Astrocyte of the spinal cord (primary cell): ENCODE results near the gene TUBB6.
A peak's percentile ranks its signal among the peaks of the same experiment; 100 is the strongest.

Source experiments
- DNase-seq: peaks from one replicate; pipeline ENCODE4 v3.0.0; 2011; ENCODE audit warnings: low read depth, low spot score
- H3K4me3 ChIP-seq: 2 replicates; pipeline ENCODE4 v1.5.1; 2011; ENCODE audit warnings: low read depth, mild to moderate bottlenecking, low read length, moderate library complexity
- in situ Hi-C: cut with HindIII; loops from 2 replicates; pipeline ENCODE4 v1.10.0; 2017; ENCODE audit warnings: low sequenced_read_pairs
- TF ChIP-seq, protein P1 (sequence below): IDR thresholded peaks from 2 replicates; pipeline ENCODE4 v1.5.1; 2012; ENCODE audit warnings: low read depth, mild to moderate bottlenecking, low read length, inconsistent platforms

Gene TUBB6

DNA sequence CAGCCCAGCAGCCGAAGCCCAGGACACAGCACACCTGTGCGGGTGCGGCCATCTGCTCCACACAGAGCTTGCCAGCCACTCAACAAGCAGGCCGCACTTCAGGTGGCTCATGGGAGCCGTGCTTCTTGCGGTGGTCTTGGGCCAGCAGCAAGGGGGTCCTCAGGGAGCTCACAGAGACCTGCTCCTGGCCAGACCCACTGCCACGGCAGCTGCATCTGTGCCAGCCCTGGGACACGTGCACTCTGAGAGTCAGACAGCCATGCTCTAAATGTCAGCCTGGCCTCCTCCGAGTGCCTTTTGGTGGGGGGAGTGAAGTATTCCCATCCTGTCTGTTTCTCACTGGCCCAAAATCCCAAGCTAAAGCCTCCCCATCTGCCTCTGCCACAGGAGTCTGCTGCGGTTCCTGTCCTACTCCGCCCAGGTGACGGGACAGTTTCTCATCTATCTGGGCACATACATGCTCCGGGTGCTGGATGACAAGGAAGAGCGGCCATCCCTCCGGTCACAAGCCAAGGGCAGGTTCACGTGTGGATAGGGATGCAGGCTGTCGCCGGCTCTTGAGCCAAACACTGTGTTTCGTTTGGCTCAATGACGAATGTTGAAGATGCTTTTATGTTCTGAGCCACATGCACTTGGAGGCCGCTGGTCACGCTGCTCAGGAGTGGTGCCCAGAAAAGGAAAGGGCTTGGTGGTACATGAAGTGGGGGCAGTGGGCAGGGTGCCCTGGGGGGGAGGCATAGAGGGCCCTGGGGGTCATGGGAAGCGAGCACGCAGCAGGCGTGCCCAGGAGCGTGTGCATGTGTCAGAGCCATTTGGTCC, 31.1 kb upstream of the TUBB6 start:
- in situ Hi-C loops: no loop called here
- no peak overlapping the region for H3K4me3 ChIP-seq
- TF ChIP-seq, protein P1, sequence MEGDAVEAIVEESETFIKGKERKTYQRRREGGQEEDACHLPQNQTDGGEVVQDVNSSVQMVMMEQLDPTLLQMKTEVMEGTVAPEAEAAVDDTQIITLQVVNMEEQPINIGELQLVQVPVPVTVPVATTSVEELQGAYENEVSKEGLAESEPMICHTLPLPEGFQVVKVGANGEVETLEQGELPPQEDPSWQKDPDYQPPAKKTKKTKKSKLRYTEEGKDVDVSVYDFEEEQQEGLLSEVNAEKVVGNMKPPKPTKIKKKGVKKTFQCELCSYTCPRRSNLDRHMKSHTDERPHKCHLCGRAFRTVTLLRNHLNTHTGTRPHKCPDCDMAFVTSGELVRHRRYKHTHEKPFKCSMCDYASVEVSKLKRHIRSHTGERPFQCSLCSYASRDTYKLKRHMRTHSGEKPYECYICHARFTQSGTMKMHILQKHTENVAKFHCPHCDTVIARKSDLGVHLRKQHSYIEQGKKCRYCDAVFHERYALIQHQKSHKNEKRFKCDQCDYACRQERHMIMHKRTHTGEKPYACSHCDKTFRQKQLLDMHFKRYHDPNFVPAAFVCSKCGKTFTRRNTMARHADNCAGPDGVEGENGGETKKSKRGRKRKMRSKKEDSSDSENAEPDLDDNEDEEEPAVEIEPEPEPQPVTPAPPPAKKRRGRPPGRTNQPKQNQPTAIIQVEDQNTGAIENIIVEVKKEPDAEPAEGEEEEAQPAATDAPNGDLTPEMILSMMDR: no peak
- no peak for DNase-seq

DNA sequence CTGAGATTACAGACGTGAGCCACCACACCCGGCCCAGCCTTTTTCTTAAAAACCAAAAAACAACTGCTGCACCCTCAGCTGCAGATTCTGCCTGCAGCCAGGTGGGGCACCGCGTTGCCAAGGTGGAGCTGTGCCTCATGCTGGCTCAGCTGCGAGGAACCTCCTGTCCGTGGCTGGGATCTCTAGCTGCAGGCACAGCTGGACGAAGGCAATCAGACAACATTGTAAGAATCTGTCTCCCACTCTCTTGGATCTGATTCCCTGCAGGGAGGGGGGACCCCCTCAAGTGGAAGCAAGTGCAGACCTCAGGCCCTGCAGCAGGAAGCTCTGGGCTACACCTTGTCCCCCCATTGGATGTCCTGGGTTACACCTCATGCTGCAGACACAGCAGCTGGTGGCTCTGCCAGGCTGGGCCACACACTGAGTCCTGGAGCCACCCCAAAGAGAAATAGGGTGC, 29.8 kb upstream of the TUBB6 start:
- H3K4me3 ChIP-seq: peak overlapping the region; percentile 25
- in situ Hi-C loops: no loop called here
- TF ChIP-seq, protein P1: peak; percentile 24
- no peak for DNase-seq

DNA sequence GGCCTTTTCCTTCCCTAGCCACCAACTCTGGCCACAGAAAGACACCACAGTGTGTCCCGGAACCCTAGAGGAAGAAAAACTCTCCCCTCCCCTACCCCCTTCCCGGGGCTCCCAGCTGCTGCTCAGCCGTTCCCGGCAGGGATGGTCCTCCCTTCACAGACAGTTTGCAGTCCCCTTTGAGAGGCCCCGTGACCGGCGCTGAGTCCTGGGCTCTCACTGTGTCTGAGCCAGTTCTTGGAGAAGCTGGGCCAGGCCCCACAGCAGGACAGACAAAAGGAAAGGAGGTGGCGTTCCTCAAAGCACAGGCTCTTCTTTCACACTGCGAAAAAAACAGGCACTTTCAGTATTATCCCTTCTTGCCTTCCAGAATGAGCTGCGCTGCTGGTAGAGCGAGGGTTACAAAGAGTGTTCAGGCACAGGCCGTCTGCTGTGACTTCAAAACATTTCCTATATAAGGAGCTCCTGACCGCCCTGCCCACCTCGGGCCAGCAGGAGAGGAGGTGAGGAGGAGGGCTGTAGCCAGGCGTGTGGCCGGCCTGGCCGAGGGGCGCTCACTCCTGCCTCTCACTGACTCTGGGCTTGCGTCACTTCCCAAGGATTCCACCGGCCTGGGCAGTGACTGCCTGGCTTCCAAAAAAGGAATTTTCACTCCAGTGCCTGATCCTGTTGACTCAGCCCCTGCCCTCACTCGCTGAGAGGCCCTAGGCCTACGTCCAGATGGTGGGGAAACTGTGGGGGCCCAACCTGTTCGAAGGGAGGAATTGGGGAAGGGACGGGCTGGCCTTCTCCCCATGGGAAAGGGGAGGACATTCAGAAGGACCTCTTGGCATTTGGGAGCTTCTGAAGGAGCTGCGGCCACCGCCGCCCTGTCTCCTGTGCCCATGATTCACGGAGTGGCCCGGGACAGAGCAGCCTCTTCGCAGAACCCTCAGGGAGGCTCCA, 29.0 kb upstream of the TUBB6 start:
- TF ChIP-seq, protein P1: peak; percentile 11
- DNase-seq: peak; percentile 98
- peak overlapping the region; percentile 25 for H3K4me3 ChIP-seq
- in situ Hi-C loops: no loop called here

DNA sequence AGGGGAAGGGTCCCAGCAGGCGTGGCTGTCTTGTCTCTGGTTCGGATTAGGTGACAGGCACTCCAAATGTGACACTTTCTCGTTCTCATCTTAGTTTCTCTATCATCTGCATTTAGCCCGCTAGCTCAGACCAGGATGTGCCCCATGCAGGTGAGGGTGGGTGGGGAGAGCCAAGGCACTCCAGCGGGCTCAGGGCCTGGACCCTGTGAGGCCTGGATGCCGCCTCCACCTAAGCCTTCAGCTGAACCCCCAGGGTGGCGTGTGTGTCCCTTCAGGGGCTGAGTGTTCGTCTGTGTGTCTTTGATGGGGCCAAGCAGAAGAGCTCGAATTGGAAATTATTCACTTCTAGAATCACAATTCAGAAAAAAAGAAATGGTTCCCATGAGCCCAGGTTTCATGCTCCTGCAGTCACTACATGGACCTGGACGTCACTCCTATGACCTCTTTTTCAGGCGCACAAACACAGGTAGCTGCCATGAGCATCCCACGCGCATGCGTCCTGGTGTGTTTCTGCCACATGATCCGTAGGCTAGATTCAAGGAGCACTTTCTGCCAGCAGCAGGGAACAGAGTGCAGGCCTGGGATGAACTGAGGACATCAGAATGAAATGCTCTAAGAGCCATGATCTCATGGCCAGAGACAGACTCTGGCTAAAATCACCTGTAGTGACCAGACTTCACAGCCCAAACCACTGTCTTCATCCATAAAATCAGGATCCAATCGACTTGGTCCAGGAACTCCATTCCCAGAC, 28.1 kb upstream of the TUBB6 start:
- TF ChIP-seq, protein P1: no peak
- in situ Hi-C loops: no loop called here
- DNase-seq: no peak
- H3K4me3 ChIP-seq: no peak overlapping the region

DNA sequence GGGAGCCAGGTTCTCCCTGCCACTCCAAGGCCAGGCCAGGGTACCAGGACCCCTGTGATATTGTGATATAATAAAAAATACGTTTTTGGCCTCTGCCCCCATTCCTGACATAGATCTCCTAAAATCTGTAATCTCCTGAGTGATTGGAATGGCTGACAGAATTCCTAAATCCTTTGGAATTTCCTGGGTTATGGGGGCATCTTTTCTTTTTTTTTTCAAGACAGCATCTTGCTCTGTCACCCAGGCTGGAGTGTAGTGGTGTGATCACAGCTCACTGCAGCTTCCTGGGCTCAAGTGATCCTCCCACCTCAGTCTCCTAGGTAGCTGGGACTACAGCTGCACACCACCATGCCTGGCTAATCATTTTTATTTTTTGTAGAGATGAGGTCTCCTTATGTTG, 26.2 kb upstream of the TUBB6 start:
- in situ Hi-C loops: no loop called here
- no peak overlapping the region for H3K4me3 ChIP-seq
- TF ChIP-seq, protein P1: no peak
- no peak for DNase-seq
